ENCODE results near the gene DPH1.

DNA sequence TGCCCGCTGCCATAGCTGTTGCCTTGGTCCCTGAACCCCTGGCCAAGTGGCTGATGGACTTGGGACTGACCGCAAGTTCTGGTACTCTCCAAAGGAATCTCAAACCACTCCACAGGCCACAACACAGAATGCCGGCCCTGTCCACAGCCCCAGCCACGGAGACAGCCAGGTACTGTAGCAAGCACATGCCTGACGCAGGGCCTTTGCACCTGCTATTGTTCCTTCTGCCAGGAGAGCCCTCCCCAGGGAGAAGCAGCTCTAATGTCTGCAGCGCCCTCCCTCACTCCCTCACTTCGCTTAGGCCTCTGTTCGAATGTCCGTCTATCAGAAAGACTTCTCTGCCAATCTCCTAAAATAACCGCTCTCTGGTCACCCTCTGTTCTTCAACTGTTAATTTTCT, 20.2 kb upstream of the DPH1 start:
- TF ChIP-seq, protein P1, sequence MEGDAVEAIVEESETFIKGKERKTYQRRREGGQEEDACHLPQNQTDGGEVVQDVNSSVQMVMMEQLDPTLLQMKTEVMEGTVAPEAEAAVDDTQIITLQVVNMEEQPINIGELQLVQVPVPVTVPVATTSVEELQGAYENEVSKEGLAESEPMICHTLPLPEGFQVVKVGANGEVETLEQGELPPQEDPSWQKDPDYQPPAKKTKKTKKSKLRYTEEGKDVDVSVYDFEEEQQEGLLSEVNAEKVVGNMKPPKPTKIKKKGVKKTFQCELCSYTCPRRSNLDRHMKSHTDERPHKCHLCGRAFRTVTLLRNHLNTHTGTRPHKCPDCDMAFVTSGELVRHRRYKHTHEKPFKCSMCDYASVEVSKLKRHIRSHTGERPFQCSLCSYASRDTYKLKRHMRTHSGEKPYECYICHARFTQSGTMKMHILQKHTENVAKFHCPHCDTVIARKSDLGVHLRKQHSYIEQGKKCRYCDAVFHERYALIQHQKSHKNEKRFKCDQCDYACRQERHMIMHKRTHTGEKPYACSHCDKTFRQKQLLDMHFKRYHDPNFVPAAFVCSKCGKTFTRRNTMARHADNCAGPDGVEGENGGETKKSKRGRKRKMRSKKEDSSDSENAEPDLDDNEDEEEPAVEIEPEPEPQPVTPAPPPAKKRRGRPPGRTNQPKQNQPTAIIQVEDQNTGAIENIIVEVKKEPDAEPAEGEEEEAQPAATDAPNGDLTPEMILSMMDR (IDR thresholded peaks at IDR 0.05; ENCODE audit: low read depth, low read length): no peak
- TF ChIP-seq EZH2phosphoT487 (IDR thresholded peaks at IDR 0.05; ENCODE audit: low read depth): no peak
